AML-193 (cell line): Measurements from ENCODE around the gene RGS17.
"Not testable (repeated sequence)": the region's sequence is repeated elsewhere in the genome, so short reads cannot be mapped to it uniquely, and the experiment has no call there.

ENCODE experiments used
- DNase-seq, 2 experiments: peaks; one replicate each; lab custom pipeline; 2025; lab: John Stamatoyannopoulos, UW

The RGS17 gene

DNA sequence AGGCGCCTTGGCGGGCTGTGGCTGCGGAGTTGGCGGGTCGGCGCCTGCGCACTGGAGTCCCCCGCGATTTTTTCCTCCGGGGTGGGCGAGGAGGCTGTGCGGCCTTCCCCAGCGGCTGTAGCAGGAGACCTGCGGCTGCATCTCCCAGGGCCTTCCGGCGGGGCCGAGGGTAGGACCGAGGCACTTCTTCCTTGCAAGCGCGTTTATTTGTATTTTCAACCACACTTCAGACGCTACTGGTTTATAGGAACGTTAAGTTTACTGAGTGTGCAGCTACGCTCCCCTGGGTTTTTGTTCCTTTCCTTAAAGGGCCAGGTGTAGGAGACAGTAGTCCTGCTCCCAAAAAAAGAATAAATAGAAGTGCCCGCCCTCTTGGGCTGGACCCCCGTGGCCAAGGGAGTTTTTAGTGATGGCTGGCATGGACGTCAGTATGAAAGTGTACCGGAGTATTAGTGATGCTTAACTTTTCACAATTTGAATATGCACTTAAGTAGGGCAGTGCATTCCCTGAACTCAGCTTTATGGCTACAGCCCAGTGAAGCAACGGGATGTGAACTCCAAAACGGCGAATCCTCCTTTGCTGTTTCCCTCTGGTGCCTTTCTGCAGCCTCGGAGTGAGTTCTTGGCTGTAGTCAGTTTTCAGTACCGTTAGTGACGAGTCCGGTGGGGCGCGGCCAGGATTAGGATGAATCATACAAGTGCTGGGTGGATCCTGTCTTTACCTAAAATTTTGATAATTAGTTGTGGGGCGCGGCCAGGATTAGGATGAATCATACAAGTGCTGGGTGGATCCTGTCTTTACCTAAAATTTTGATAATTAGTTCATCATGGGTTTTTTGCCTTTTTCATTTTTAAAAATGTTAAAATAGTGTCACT is 147.2 kb downstream of the RGS17 start:
- DNase-seq, result peak; percentile 71 to 93

DNA sequence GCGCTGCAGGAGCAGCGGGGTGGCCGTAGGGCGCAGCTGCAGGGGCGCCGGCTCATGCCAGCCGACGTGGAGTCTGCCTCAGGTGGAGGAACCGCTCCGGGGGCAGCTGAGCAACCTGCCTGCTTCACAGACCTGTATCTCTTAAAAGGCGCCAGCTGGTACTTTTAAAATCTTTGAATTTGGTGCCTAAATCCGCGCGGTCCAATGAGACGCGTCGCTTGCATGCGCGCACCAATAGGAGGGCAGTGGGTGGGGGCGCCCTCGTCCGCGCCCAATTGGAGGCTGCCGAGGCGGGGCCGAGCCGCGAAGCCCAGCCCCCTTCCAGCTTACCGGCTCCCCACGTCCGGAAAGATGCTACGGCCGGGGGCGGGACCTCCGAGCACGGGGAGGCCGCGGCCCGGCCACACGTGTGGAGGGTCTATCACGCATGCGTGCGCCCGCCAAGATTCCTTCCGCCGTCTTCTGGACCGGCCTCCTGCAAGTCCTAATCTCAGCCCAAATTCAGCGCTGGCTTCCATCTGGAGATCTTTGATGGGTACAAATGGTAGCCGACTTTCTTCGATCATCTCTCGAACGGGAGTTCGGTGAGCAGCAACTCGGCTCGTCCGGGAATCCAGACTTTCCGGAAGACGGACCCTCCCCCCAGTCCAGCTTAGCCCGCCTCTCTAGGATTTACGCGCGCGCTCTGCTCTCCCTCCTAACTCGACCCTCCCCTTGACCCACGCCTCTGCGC is 148.0 kb downstream of the RGS17 start, which contains the start of gene FBXO5:
FBXO5 (minus strand) TSS at position 138 of the 733 bp plus-strand sequence; CDS start at position 56, 82 bp downstream.
- peak; percentile 98 for DNase-seq

GRCh38 chr6:152981989-152982903 is 148.8 kb downstream of the RGS17 start:
- no peak for DNase-seq

GRCh38 chr6:152981219-152981618 is 149.9 kb downstream of the RGS17 start:
- DNase-seq, result no peak

DNA sequence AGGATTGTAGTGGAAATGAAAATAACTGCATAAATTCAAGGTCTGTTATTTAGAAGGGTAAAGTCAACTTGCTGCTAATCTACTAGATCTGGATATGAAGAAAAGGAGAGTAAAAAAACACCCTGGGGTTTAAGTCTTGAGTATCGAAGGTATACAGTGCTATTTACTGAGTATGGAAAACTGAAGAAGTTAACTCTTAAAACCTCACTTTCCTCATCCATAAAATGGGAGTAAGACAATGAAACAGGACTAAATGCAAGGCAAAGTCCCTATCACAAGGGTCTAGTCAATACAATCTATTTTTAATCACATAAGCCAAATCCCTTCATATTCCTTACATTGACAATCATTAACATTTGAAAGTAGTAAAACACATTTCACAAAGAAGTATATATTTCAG is 150.4 kb downstream of the RGS17 start:
- DNase-seq, result no peak

GRCh38 chr6:152979116-152979515 is 152.0 kb downstream of the RGS17 start:
- DNase-seq, result peak; percentile 14 to 26

- DNase-seq, result no peak
Measured at GRCh38 chr6:152978058-152978457, 153.0 kb downstream of the RGS17 start.

DNA sequence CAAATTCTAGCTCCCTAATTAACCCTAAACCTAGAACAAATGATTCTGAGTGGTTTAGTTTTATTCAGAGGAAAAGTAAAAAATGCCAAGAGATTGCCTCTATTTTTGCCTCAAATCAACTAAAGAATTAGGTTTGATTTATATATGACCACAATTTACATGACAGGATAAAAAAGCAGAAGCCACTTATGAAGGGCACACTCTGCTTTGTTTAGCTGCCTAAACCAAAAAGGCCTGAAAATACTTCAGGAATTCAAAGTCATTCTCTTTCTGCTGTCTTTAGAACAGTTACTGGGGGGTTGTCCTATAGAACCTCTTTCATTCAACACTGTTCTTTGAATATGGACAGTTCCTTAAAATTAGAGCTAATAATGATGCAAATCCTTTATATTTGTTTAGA is 153.5 kb downstream of the RGS17 start:
- DNase-seq, result peak in 1 of 2 experiments; percentile 24

DNA sequence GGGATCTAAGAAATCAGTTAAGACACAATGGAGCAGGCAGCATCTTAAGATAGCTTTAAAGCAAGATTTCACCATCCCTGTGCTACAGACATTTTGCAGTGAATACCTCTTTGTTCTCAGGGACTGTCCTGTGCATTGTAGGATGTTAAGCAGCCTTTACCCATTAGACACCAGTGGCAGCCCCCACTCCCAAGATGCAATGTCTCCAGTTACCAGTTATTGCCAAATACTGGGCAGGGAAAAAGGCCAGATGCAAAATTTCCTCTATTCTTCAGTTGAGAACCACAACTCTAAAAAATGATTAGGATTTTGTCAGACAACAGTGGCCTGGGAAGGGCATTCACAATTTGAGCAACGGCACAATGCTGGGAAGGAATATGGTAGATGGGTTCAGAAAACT is 154.3 kb downstream of the RGS17 start:
- peak in 1 of 2 experiments; percentile 23 for DNase-seq

GRCh38 chr6:152975204-152975915 is 155.7 kb downstream of the RGS17 start:
- peak; percentile 74 to 78 for DNase-seq

GRCh38 chr6:152973916-152974315 is 157.2 kb downstream of the RGS17 start:
- peak; percentile 63 to 66 for DNase-seq

GRCh38 chr6:152969688-152970418 is 161.2 kb downstream of the RGS17 start:
- no peak for DNase-seq

DNA sequence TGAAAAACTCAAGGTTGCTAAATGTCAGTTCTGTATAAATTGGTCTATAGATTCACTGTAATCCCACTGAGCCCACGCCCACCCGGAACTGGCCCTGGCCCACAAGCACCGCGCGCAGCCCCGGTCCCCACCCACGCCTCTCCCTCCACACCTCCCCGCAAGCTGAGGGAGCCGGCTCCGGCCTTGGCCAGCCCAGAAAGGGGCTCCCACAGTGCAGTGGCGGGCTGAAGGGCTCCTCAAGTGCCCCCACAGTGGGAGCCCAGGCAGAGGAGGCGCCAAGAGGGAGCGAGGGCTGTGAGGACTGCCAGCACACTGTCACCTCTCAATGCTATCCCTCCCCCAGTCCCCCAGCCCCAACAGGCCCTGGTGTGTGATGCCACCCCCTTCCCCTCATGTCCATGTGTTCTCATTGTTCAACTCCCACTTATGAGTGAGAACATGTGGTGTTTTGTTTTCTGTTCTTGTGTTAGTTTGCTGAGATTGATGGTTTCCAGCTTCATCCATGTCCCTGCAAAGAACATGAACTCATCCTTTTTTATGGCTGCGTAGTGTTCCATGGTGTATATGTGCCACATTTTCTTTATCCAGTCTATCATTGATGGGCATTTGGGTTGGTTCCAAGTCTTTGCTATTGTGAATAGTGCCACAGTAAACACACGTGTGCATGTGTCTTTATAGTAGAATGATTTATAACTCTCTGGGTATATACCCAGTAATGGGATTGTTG is 164.8 kb downstream of the RGS17 start:
- not testable (repeated sequence) for DNase-seq

GRCh38 chr6:152959333-152959732 is 171.7 kb downstream of the RGS17 start:
- no peak for DNase-seq

DNA sequence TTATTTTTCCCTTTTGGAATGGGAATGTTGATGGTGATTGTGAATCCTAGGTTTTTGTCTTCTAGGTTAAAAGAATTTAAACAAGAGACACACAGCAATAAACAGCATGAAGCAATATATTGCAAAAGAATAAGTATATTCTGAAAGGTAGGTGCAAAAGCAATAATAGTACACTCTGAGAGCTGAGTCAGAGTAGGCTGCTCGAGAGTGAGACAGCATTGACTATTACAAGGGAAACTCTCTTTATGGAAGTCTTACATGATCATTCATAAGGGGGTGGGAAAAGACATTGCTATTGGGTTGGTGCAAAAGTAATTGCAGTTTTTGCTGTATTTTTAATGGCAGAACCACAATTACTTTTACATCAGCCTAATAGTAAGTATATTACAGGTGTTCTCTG is 173.3 kb downstream of the RGS17 start:
- DNase-seq, result no peak
